ENCODE measurements around the gene MUC4. TPM values are rescaled to one million over a fixed set of nuclear protein-coding genes. Genes with fewer than 3 reads are reported as not detected.
"Not testable (repeated sequence)": the region's sequence is repeated elsewhere in the genome, so short reads cannot be mapped to it uniquely, and the experiment has no call there.

Gene MUC4
- total RNA-seq, 1 experiment from 2014 or later, result not detected

- no peak for ATAC-seq
- H3K9ac ChIP-seq (ENCODE audit: low read length), result no peak overlapping the region
- no peak overlapping the region for H3K4me2 ChIP-seq (ENCODE audit: low read length)
- DNase-seq, result no peak
- no peaks in the 10 kb centered on the region for H3F3A ChIP-seq (ENCODE audit: low read length, unreplicated experiment)
- H3K9me3 ChIP-seq (ENCODE audit: low read length), result no peaks in the 10 kb centered on the region
- no peak overlapping the region for H2AFZ ChIP-seq (ENCODE audit: low read length)
- POLR2A ChIA-PET (ENCODE audit: unreplicated experiment), result no interaction called here
- H4K20me1 ChIP-seq (ENCODE audit: low read length), result no peaks in the 10 kb centered on the region
- TF ChIP-seq CTCF (conservative IDR thresholded peaks at IDR 0.05; ENCODE audit: low read depth, low read length), result no peak
- no peak for TF ChIP-seq EZH2phosphoT487 (IDR thresholded peaks at IDR 0.05; ENCODE audit: borderline replicate concordance, low read length)
- TF ChIP-seq EZH2 (IDR thresholded peaks at IDR 0.05; ENCODE audit: low read length, unreplicated experiment), result no peak
- no peaks in the 10 kb centered on the region for H3K4me1 ChIP-seq (ENCODE audit: insufficient read depth, low read length)
- no TSS peak for BruUV-seq (replicated peaks)
- no peaks in the 10 kb centered on the region for H3K9me2 ChIP-seq (replicated peaks; ENCODE audit: low read length)
- H3K27ac ChIP-seq (ENCODE audit: low read length), result no peak overlapping the region
- CTCF ChIA-PET, result no interaction called here
- H3K79me2 ChIP-seq (ENCODE audit: low read length), result no peaks in the 10 kb centered on the region
- no peaks in the 10 kb centered on the region for H3K36me3 ChIP-seq (ENCODE audit: low read depth, low read length)
- peaks cover 7% of the 10 kb centered on the region; the same call in 1 of the 2 replicates for H3K27me3 ChIP-seq (ENCODE audit: low read length)
- H3K4me3 ChIP-seq (ENCODE audit: low read length), result no peak overlapping the region
- intact Hi-C loops (cut with micrococcal nuclease), result no loop called here
These were observed 72.1 kb downstream of the MUC4 start for GRCh38 chr3:195739561-195740111.

- Histone ChIP-seq H3K9me3 (ENCODE audit: low read length) (no peaks in the 10 kb centered on the region), H3K9me2 (replicated peaks; ENCODE audit: low read length) (no peaks in the 10 kb centered on the region), H3K9ac (ENCODE audit: low read length) (no peak overlapping the region), H2AFZ (ENCODE audit: low read length) (no peak overlapping the region), H3K4me1 (ENCODE audit: insufficient read depth, low read length) (no peaks in the 10 kb centered on the region), H3F3A (ENCODE audit: low read length, unreplicated experiment) (no peaks in the 10 kb centered on the region), H3K4me3 (ENCODE audit: low read length) (no peak overlapping the region), H3K79me2 (ENCODE audit: low read length) (no peaks in the 10 kb centered on the region), H4K20me1 (ENCODE audit: low read length) (no peaks in the 10 kb centered on the region), H3K27ac (ENCODE audit: low read length) (no peak overlapping the region), H3K4me2 (ENCODE audit: low read length) (no peak overlapping the region), H3K36me3 (ENCODE audit: low read depth, low read length) (no peaks in the 10 kb centered on the region), H3K27me3 (ENCODE audit: low read length) (peaks cover 4% of the 10 kb centered on the region; the same call in 1 of the 2 replicates)
- BruUV-seq (replicated peaks), result no TSS peak
- POLR2A ChIA-PET (ENCODE audit: unreplicated experiment), result no interaction called here
- no peak for DNase-seq
- no peak for TF ChIP-seq EZH2phosphoT487 (IDR thresholded peaks at IDR 0.05; ENCODE audit: borderline replicate concordance, low read length)
- CTCF ChIA-PET, result no interaction called here
- ATAC-seq, result no peak
- intact Hi-C loops (cut with micrococcal nuclease), result no loop called here
These were observed 73.3 kb downstream of the MUC4 start for GRCh38 chr3:195738274-195739044.

- POLR2A ChIA-PET (ENCODE audit: unreplicated experiment); H4K20me1 ChIP-seq (ENCODE audit: low read length); H3F3A ChIP-seq (ENCODE audit: low read length, unreplicated experiment); H3K4me3 ChIP-seq (ENCODE audit: low read length); DNase-seq; intact Hi-C loops (cut with micrococcal nuclease); CTCF ChIA-PET; H3K4me1 ChIP-seq (ENCODE audit: insufficient read depth, low read length); H2AFZ ChIP-seq (ENCODE audit: low read length); H3K79me2 ChIP-seq (ENCODE audit: low read length); ATAC-seq; H3K9me3 ChIP-seq (ENCODE audit: low read length); BruUV-seq (replicated peaks); H3K4me2 ChIP-seq (ENCODE audit: low read length); H3K36me3 ChIP-seq (ENCODE audit: low read depth, low read length); H3K27me3 ChIP-seq (ENCODE audit: low read length); H3K9me2 ChIP-seq (replicated peaks; ENCODE audit: low read length); H3K9ac ChIP-seq (ENCODE audit: low read length); H3K27ac ChIP-seq (ENCODE audit: low read length): not testable (repeated sequence)
These were observed 73.9 kb downstream of the MUC4 start for GRCh38 chr3:195737782-195738181.
